Activated CD4-positive, alpha-beta T cell treated with anti-CD3 and anti-CD28 coated beads, Interleukin-2, amount 50 U/mL, for 1 hour (primary cell): ENCODE data around the gene CPSF2.
"Not testable (repeated sequence)": the region's sequence is repeated elsewhere in the genome, so short reads cannot be mapped to it uniquely, and the experiment has no call there.

Experiments
- DNase-seq: peaks from one replicate; pipeline ENCODE4 v3.0.0-alpha.2; 2020

The CPSF2 gene

GRCh38 chr14:92161521-92161920 lies 39.8 kb downstream of the CPSF2 start:
- DNase-seq = no peak

- no peak for DNase-seq
Measured at GRCh38 chr14:92164958-92165357, 43.2 kb downstream of the CPSF2 start.

GRCh38 chr14:92173668-92174067 lies 51.9 kb downstream of the CPSF2 start:
- DNase-seq = no peak

DNA sequence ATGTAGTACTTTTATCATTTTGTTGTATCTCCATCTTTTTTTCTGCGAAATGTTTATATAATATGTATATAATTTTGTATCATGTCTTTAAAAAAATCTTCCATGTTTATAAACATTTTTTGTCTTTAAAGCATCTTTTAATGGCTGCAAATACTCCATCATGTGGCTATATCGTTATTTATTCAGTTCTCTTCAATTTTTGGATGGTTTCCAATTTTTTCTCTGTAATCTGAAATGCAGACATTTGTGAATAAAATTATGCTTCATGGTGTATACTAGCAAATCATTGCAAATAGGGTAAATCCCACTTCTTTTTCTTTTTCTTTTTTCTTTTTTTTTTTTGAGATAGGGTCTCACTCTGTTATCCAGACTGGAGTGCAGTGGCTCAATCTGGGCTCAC lies 54.0 kb downstream of the CPSF2 start:
- no peak for DNase-seq

DNA sequence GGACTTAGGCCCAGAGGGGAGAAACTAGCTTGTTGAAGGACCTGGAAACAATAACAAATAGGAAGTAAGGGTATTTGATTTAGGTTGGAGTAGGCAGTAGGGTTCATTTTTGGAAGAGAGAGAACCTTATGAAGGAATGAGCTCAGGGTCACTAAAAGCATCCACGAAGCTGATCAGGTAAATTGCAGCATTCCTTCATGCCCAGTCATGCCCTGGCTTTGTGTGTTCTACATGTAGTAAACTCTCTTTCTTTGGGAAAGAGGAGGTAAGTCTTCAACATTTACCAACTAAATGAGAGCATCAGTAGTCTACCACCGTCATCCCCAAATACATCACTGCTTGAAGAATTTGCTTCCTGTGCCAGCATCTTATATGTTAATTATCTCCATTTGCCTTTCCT lies 54.7 kb downstream of the CPSF2 start:
- DNase-seq = no peak

GRCh38 chr14:92179178-92179577 lies 57.4 kb downstream of the CPSF2 start:
- not testable (repeated sequence) for DNase-seq

DNA sequence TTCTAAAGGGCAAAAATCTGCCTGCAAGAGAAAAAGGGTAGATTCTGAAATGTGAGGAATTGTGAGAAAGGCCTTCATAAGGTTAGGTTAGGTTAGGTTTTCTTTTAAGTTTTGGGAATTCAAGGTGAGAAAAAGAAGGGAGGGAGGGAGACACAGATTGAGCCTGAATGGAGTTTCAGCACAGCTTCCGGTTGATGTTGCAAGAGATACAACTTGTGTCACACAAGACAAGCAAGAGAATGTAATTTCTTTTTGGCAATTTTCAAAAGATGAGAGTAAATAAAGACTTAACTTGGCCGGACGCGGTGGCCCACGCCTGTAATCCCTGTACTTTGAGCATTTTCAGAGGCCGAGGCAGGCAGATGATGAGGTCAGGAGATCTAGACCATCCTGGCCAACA lies 63.8 kb downstream of the CPSF2 start:
- DNase-seq = no peak

DNA sequence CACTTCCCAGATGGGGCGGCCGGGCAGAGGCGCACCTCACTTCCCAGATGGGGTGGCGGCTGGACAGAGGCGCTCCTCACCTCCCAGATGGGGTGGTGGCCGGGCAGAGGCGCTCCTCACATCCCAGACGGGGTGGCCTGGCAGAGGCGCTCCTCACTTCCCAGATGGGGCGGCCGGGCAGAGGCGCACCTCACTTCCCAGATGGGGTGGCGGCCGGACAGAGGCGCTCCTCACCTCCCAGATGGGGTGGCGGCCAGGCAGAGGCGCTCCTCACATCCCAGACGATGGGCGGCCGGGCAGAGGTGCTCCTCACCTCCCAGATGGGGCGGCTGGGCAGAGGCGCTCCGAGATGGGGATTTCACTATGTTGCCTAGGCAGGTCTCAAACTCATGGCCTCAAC lies 65.8 kb downstream of the CPSF2 start:
- DNase-seq = not testable (repeated sequence)

- no peak for DNase-seq
Measured at GRCh38 chr14:92190768-92191167, 69.0 kb downstream of the CPSF2 start.

DNA sequence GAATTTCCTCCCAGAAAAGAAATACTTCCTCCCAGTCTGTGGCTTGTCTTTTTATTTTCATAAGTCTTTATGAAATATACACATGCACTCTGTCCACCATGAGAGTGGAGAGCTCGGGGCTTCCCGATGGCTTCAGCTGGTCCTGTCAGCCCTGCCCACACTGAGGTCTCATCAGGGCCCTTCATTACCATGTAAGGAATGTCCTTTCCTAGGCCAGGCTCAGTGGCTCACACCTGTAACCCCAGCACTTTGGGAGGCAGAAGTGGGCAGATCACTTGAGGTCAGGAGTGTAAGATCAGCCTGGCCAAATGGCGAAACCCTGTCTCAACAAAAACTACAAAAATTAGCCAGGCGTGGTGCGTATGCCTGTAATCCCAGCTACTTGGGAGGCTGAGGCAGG lies 77.0 kb downstream of the CPSF2 start:
- DNase-seq = no peak

DNA sequence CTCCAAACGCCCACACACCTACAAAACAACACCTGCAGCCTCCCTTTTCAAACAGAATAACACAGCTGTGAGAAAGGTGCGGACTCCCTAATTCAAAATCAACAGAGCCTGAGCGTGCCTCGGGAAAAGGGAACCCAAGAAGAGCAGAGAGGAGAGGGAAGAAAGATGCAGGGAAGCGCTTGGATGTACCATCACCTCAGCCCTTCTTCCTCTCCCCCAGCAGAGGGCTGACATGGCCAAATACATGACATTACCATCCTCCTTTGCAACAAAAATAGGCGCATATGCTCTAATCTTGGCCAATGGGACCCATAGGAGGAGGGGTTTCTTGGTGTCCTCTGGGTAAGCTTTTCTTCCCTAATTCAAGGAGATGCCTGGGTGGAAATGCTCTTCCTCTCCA lies 78.0 kb downstream of the CPSF2 start:
- no peak for DNase-seq

DNA sequence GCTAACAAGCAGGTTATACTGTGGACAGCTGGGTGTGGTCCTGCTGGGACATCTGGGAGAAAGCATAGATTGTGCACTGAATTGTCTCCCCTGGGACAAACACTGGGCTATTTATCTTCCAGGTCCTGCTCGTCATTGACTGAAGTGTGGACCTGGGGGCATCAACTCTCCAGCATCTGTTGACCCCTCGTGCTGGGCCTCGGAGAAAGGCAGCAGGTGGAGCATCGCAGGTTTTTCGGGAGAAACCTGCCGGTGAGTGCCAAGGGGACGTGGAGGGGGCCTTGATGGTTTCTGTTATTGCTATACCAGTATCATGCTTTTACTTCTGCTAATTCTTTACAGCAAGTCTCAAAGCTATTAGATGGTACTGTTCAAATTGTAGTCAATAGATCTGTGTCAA lies 81.3 kb downstream of the CPSF2 start:
- no peak for DNase-seq

GRCh38 chr14:92204792-92205191 lies 83.0 kb downstream of the CPSF2 start:
- no peak for DNase-seq

DNA sequence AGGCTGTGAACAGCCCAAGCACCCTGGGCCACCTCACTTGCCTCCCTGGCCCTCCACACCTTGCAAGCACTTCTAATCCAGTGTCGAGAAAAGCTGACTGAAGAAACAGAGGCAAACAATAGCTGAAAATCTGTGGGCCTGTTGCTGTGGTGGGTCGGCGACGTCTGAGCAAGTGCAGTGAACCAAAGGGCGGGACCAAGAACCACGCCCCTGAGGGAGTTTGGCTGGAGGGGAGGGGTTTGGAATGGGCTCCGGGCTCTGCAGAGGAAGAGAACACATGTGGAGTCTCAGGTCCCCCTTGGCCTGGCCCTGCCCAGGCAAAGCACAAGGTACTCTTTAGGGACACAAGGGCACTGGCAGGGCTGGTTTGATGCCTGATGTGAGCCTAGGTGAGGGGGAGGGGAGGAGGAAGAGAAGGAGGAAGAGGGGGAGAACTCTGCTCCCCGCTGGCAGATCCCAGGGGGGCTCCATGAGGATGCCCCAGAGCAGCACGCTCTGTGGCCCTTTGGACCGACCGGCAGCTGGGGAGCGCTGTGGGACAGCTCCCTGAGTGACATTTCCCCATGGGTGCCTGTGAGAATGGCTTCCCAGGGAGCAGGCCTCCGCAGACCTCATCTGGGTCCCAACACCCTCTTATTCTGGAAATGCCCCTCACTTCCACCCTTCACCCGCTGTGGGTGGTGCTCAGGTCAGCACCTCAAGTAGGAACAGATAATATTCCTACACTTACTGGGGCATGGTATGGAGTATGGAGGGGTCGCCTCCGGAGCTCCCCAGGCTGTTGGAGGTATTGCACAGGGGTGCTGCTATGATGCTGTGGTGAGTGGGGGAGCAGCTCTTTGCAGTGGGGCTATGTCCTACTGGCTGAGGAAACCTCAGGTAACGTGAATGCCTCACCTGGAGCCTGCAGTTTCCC lies 85.5 kb downstream of the CPSF2 start:
- DNase-seq = no peak

GRCh38 chr14:92207928-92208265 lies 86.1 kb downstream of the CPSF2 start:
- no peak for DNase-seq

DNA sequence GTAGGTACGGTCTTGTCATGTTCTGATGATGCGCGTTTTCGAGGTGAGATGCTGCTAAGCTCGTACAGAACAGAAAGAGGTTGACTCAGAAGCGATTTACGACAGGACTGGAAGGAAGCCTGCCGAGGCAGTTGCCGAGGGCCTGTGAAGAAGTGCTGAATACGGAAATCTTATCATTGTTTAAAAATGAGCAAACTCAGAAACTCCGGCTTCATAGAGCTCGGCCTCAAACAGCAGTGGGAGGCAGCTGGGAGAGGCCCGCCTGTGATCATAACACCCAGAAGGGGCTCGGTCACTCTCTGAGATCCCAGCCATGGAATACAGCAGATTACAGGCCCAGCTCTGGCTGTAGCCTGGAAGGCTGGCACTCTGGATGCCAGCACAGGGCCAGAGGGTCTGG lies 87.4 kb downstream of the CPSF2 start:
- no peak for DNase-seq

GRCh38 chr14:92213125-92213524 lies 91.4 kb downstream of the CPSF2 start:
- DNase-seq = not testable (repeated sequence)

- DNase-seq = no peak
Measured at GRCh38 chr14:92215579-92215978, 93.8 kb downstream of the CPSF2 start.

GRCh38 chr14:92217936-92218335 lies 96.2 kb downstream of the CPSF2 start:
- no peak for DNase-seq
